Panc1 (cell line): ENCODE data around the gene FHL1. TPM values are rescaled to one million over a fixed set of nuclear protein-coding genes. Genes with fewer than 3 reads are reported as not detected.

ENCODE experiments used
- ATAC-seq: fragments of 200-7000 bp; cut with Tn5 transposase; 2 replicates; pipeline ENCODE4 v1.9.1; 2020; ENCODE audit warnings: mild to moderate bottlenecking, moderate library complexity
- BruUV-seq: library from RNA; stranded (reverse); fragments of 400-500 nt; replicated peaks from 2 replicates; lab custom pipeline; 2021; lab: Mats Ljungman, UMichigan
- CTCF ChIA-PET: fragments of 300-600 bp; sonication (Branson Sonifier 250); formaldehyde crosslinking; loops from one replicate; lab custom pipeline; 2022; ENCODE audit warnings: antibody characterized with exemption; lab: Charles Lee
- POLR2A ChIA-PET: fragments of 300-600 bp; sonication (Branson Sonifier 250); formaldehyde crosslinking; loops from one replicate; lab custom pipeline; 2022; ENCODE audit warnings: antibody characterized with exemption; lab: Charles Lee
- DNase-seq: peaks from one replicate; pipeline ENCODE4 v3.0.0-alpha.2; 2010; ENCODE audit warnings: low read depth, low spot score
- H3K27ac ChIP-seq: 2 replicates; pipeline ENCODE4 v1.5.1; 2011; ENCODE audit warnings: mild to moderate bottlenecking, low read length, inconsistent platforms
- H3K27me3 ChIP-seq: fragments of 200-500 bp; sonication (Bioruptor generic); 2 replicates; pipeline ENCODE4 v1.6.0; 2014; ENCODE audit warnings: low read length, inconsistent platforms; ENCODE audit not compliant: control insufficient read depth, insufficient read depth
- H3K36me3 ChIP-seq: fragments of 200-500 bp; sonication (Bioruptor generic); 2 replicates; pipeline ENCODE4 v1.5.1; 2014; ENCODE audit warnings: inconsistent platforms, mild to moderate bottlenecking, low read length, moderate library complexity; ENCODE audit not compliant: control insufficient read depth, insufficient read depth
- H3K4me1 ChIP-seq: 2 replicates; pipeline ENCODE4 v1.5.1; 2011; ENCODE audit warnings: inconsistent platforms, mild to moderate bottlenecking, low read length, moderate library complexity; ENCODE audit not compliant: control insufficient read depth, insufficient read depth
- H3K4me3 ChIP-seq, 2 experiments: 2 replicates each; pipeline ENCODE4 v1.5.1; 2011 to 2012; ENCODE audit warnings: low read depth in 2 of 2, low read length in 2 of 2, mild to moderate bottlenecking in 2 of 2, inconsistent platforms in 1 of 2, moderate library complexity in 1 of 2
- H3K9me3 ChIP-seq: fragments of 200-500 bp; sonication (Bioruptor generic); 2 replicates; pipeline ENCODE4 v1.5.1; 2014; ENCODE audit warnings: low read depth, mild to moderate bottlenecking, inconsistent platforms, low read length, moderate library complexity; ENCODE audit not compliant: control insufficient read depth, insufficient read depth
- CTCF ChIP-seq: fragments of 450-650 bp; IDR thresholded peaks from 2 replicates; pipeline ENCODE4 v1.5.1; 2017; ENCODE audit warnings: mild to moderate bottlenecking
- POLR2AphosphoS5 ChIP-seq: IDR thresholded peaks from 2 replicates; pipeline ENCODE4 v1.6.1; 2012; ENCODE audit warnings: mild to moderate bottlenecking, low read depth, low read length, moderate library complexity
- REST ChIP-seq, 2 experiments: IDR thresholded peaks; 2 replicates each; pipeline ENCODE4 v1.6.1; 2011 to 2012; ENCODE audit warnings: low read depth in 2 of 2, control low read depth in 1 of 2, low read length in 1 of 2, mild to moderate bottlenecking in 1 of 2, moderate library complexity in 1 of 2; ENCODE audit not compliant: insufficient read depth in 1 of 2
- SIN3A ChIP-seq: IDR thresholded peaks from 2 replicates; pipeline ENCODE4 v1.6.1; 2012; ENCODE audit warnings: low read depth, mild to moderate bottlenecking, low read length, moderate library complexity, borderline replicate concordance; ENCODE audit not compliant: insufficient read depth
- TCF7L2 ChIP-seq: IDR thresholded peaks from 2 replicates; pipeline ENCODE4 v1.6.1; 2011; ENCODE audit warnings: mild to moderate bottlenecking, low read depth, low read length, inconsistent platforms
- in situ Hi-C: cut with HindIII; loops from 2 replicates; pipeline ENCODE4 v1.10.0; 2016; ENCODE audit warnings: low sequenced_read_pairs, low pct_unique_long_range_greater_than_20kb
- intact Hi-C: fragments of 100-400 bp; cut with micrococcal nuclease; formaldehyde crosslinking; loops from one replicate; pipeline ENCODE4 v1.10.0; 2022; ENCODE audit not compliant: unreplicated experiment
- total RNA-seq: library from RNA; stranded (reverse); gene quantifications from one replicate; pipeline ENCODE4 v1.2.1, GENCODE V29; 2021; ENCODE audit not compliant: unreplicated experiment

FHL1 gene
- total RNA-seq, 1 experiment from 2014 or later, result 67.9 TPM

- TF ChIP-seq REST (IDR thresholded peaks at IDR 0.05; ENCODE audit: insufficient read depth in 1 of 2, low read depth in 2 of 2, low read length in 1 of 2) (no peak), SIN3A (no peak), POLR2AphosphoS5 (no peak)
- no peaks in the 10 kb centered on the region; the same call in 1 of the 2 replicates for H3K27me3 ChIP-seq
- ATAC-seq (no peak), DNase-seq (no peak)
- H3K9me3 ChIP-seq, result no peaks in the 10 kb centered on the region
- no peaks in the 10 kb centered on the region for H3K36me3 ChIP-seq
- H3K4me3 ChIP-seq, result no peak overlapping the region
- no TSS peak for BruUV-seq
- POLR2A ChIA-PET, result no interaction called here
- no peak overlapping the region for H3K27ac ChIP-seq
- no peaks in the 10 kb centered on the region for H3K4me1 ChIP-seq
- in situ Hi-C loops (no loop called here), intact Hi-C loops (no loop called here)
- CTCF ChIA-PET, result interaction anchor here (0.7 kb wide), 1 partner anchor 11 kb away, joined by 3 read pairs; no protein-coding TSS in a partner anchor
These were observed 49.4 kb downstream of the FHL1 start for GRCh38 chrX:136196691-136197155.

GRCh38 chrX:136198010-136198409 is 50.7 kb downstream of the FHL1 start:
- ChIA-PET POLR2A (no interaction called here), CTCF (no interaction called here)
- no peak overlapping the region for H3K4me3 ChIP-seq
- no peaks in the 10 kb centered on the region for H3K9me3 ChIP-seq
- intact Hi-C loops, result no loop called here
- H3K27me3 ChIP-seq, result no peaks in the 10 kb centered on the region
- no peak for DNase-seq
- H3K36me3 ChIP-seq, result no peaks in the 10 kb centered on the region
- no peak overlapping the region for H3K27ac ChIP-seq
- no TSS peak for BruUV-seq
- TF ChIP-seq TCF7L2, result no peak
- TF ChIP-seq POLR2AphosphoS5, result no peak
- no peak for TF ChIP-seq SIN3A
- no peak for TF ChIP-seq REST (IDR thresholded peaks at IDR 0.05; ENCODE audit: insufficient read depth in 1 of 2, low read depth in 2 of 2, low read length in 1 of 2)
- no peak for TF ChIP-seq CTCF
- no peaks in the 10 kb centered on the region for H3K4me1 ChIP-seq
- in situ Hi-C loops, result no loop called here
- no peak for ATAC-seq
